Endothelial cell of umbilical vein (primary cell): ENCODE data around the gene FOXJ3. TPM values are rescaled to one million over a fixed set of nuclear protein-coding genes. Genes with fewer than 3 reads are reported as not detected.
A peak's percentile ranks its signal among the peaks of the same experiment; 100 is the strongest.

Source experiments
- BruUV-seq: library from RNA; stranded (reverse); fragments of 400-500 nt; replicated peaks from 2 replicates; lab custom pipeline; 2021; lab: Mats Ljungman, UMichigan
- CTCF ChIA-PET: fragments of 300-600, 350-600 bp; sonication (Branson Sonifier 250); formaldehyde crosslinking; loops from one replicate; lab custom pipeline; 2021; ENCODE audit warnings: antibody characterized with exemption, inconsistent platforms; lab: Charles Lee
- POLR2A ChIA-PET: fragments of 300-600, 350-600 bp; sonication (Branson Sonifier 250); formaldehyde crosslinking; loops from one replicate; lab custom pipeline; 2021; ENCODE audit warnings: antibody characterized with exemption, inconsistent platforms; lab: Charles Lee
- DNase-seq: peaks from one replicate; pipeline ENCODE4 v3.0.0-alpha.2; 2011; ENCODE audit warnings: low read depth, low spot score
- FAIRE-seq: peaks from 2 replicates; lab custom pipeline; 2011; peaks lifted over from hg19 to GRCh38; lab: Jason Lieb, UNC
- H2AFZ ChIP-seq: 2 replicates; pipeline ENCODE4 v1.6.0; 2012; ENCODE audit warnings: low read depth, low read length, control low read depth, inconsistent platforms
- H3K27ac ChIP-seq: 2 replicates; pipeline ENCODE4 v1.5.1; 2011; ENCODE audit warnings: low read depth, mild to moderate bottlenecking, control low read depth, low read length, moderate library complexity; ENCODE audit not compliant: insufficient read depth
- H3K27me3 ChIP-seq, 2 experiments: 2 replicates each; pipeline versions ENCODE4 v1.6.0 to v1.6.1; 2011; ENCODE audit warnings: low read length in 2 of 2, mixed read lengths in 1 of 2; ENCODE audit not compliant: control insufficient read depth in 2 of 2, insufficient read depth in 2 of 2
- H3K36me3 ChIP-seq, 2 experiments: 2 replicates in 1 of 2; 3 replicates in 1 of 2; pipeline ENCODE4 v1.5.1; 2011; ENCODE audit warnings: low read length in 2 of 2, mild to moderate bottlenecking in 1 of 2, moderate library complexity in 1 of 2; ENCODE audit not compliant: control insufficient read depth in 2 of 2, insufficient read depth in 2 of 2; ENCODE audit errors: extremely low read depth in 1 of 2
- H3K4me1 ChIP-seq: 3 replicates; pipeline ENCODE4 v1.5.1; 2011; ENCODE audit warnings: mild to moderate bottlenecking, low read length; ENCODE audit not compliant: control insufficient read depth, insufficient read depth; ENCODE audit errors: extremely low read depth
- H3K4me2 ChIP-seq: 2 replicates; pipeline ENCODE4 v1.6.1; 2011; ENCODE audit warnings: low read length, control low read depth, mixed read lengths; ENCODE audit not compliant: insufficient read depth
- H3K4me3 ChIP-seq, 3 experiments: fragments of 200-600 bp in 1 of 3; sonication (generic), shearing (Covaris generic) in 1 of 3; replicated peaks in 1 of 3; 2 replicates each; pipeline ENCODE4 v1.5.1; 2011 to 2016; ENCODE audit warnings: control low read depth in 3 of 3, low read length in 3 of 3, mild to moderate bottlenecking in 2 of 3, inconsistent platforms in 1 of 3, low read depth in 1 of 3, moderate library complexity in 1 of 3; ENCODE audit not compliant: insufficient read depth in 1 of 3
- H3K79me2 ChIP-seq: 2 replicates; pipeline ENCODE4 v1.6.0; 2012; ENCODE audit warnings: low read length, inconsistent platforms; ENCODE audit not compliant: control insufficient read depth, insufficient read depth
- H3K9ac ChIP-seq: replicated peaks from 2 replicates; pipeline ENCODE3; 2011; ENCODE audit warnings: low read length, control low read depth; ENCODE audit not compliant: insufficient read depth; ENCODE audit errors: extremely low read depth
- H3K9me1 ChIP-seq: replicated peaks from 3 replicates; pipeline ENCODE4 v1.6.0; 2011; ENCODE audit warnings: mild to moderate bottlenecking, low read length; ENCODE audit not compliant: control insufficient read depth, insufficient read depth; ENCODE audit errors: extremely low read depth
- H3K9me3 ChIP-seq: replicated peaks from 2 replicates; pipeline ENCODE4 v1.5.1; 2012; ENCODE audit warnings: low read length, inconsistent platforms; ENCODE audit not compliant: control insufficient read depth, insufficient read depth
- H4K20me1 ChIP-seq: replicated peaks from 2 replicates; pipeline ENCODE3; 2011; ENCODE audit warnings: mild to moderate bottlenecking, low read length; ENCODE audit not compliant: control insufficient read depth, insufficient read depth; ENCODE audit errors: extremely low read depth
- CTCF ChIP-seq, 2 donors: IDR thresholded peaks; 1 replicate in 1 of 2; 2 replicates in 1 of 2; pipeline ENCODE4 v1.5.1; 2011; ENCODE audit warnings: low read length in 2 of 2, mild to moderate bottlenecking in 2 of 2, moderate library complexity in 2 of 2, control low read depth in 1 of 2, inconsistent platforms in 1 of 2, low read depth in 1 of 2; ENCODE audit not compliant: insufficient read depth in 1 of 2; ENCODE audit errors: extremely low read depth in 1 of 2
- FOS ChIP-seq: IDR thresholded peaks from 2 replicates; pipeline ENCODE4 v1.6.1; 2011; ENCODE audit warnings: mild to moderate bottlenecking, low read length, moderate library complexity, borderline replicate concordance; ENCODE audit not compliant: insufficient read depth
- GATA2 ChIP-seq: IDR thresholded peaks from 2 replicates; pipeline ENCODE4 v1.7.0; 2011; ENCODE audit warnings: low read depth, mild to moderate bottlenecking, moderate library complexity, mixed read lengths, low read length; ENCODE audit not compliant: insufficient read length, insufficient read depth
- JUN ChIP-seq: IDR thresholded peaks from 2 replicates; pipeline ENCODE4 v1.6.1; 2011; ENCODE audit warnings: borderline replicate concordance, low read depth; ENCODE audit not compliant: insufficient read length, insufficient read depth
- POLR2A ChIP-seq: IDR thresholded peaks from 2 replicates; pipeline ENCODE4 v1.6.1; 2012; ENCODE audit warnings: low read depth, mild to moderate bottlenecking, control low read depth, low read length
- POLR2AphosphoS5 ChIP-seq: IDR thresholded peaks from 2 replicates; pipeline ENCODE4 v1.6.1; 2012; ENCODE audit warnings: low read depth, mild to moderate bottlenecking, control low read depth, low read length, moderate library complexity; ENCODE audit not compliant: insufficient read depth
- dilution Hi-C: fragments of 300-500 bp; cut with MboI; formaldehyde crosslinking; loops from one replicate; pipeline ENCODE4 v1.15.0; 2019; ENCODE audit warnings: low sequenced_read_pairs; ENCODE audit not compliant: extremely low pct_ligation_motif_present
- intact Hi-C: fragments of 100-400 bp; cut with micrococcal nuclease; formaldehyde crosslinking; loops from one replicate; pipeline ENCODE4 v1.10.0; 2022
- polyA plus RNA-seq, 4 experiments: library from polyadenylated mRNA; depleted of rRNA in 3 of 4; stranded (reverse) in 3 of 4; unstranded in 1 of 4; fragments of >200 nt; gene quantifications; 2 replicates each; pipeline versions ENCODE4 v1.2.1 to v1.2.3, GENCODE V29; 2011 to 2012; ENCODE audit warnings: missing spikeins in 1 of 4
- total RNA-seq: library from RNA; stranded (reverse); gene quantifications from 2 replicates; pipeline ENCODE4 v1.2.3, GENCODE V29; 2021

FOXJ3 gene
- total and polyA plus RNA-seq, 2 donors (not counting 3 experiments of a cell fraction or from before 2014, with no cell fraction given) = 34.7 to 38.8 TPM

GRCh38 chr1:42177541-42177981, 157.5 kb downstream of the FOXJ3 start:
- Histone ChIP-seq H2AFZ (no peak overlapping the region), H3K9me3 (no peaks in the 10 kb centered on the region), H4K20me1 (no peaks in the 10 kb centered on the region), H3K27ac (peak overlapping the region; percentile 20), H3K4me3 (no peak overlapping the region), H3K27me3 (no peaks in the 10 kb centered on the region), H3K9me1 (no peaks in the 10 kb centered on the region), H3K4me1 (peaks cover 14% of the 10 kb centered on the region), H3K79me2 (no peaks in the 10 kb centered on the region), H3K36me3 (no peaks in the 10 kb centered on the region), H3K4me2 (peak overlapping the region; percentile 25), H3K9ac (no peak overlapping the region)
- POLR2A ChIA-PET = no interaction called here
- intact Hi-C loops = loop anchor here (1.0 to 10.0 kb wide), 2 partner anchors 157 to 477 kb away; partner anchors contain the start of gene PPIH
- dilution Hi-C loops = no loop called here
- FAIRE-seq (peak; percentile 88), DNase-seq (peak; percentile 92)
- no peak for TF ChIP-seq CTCF (IDR thresholded peaks at IDR 0.05; ENCODE audit: extremely low read depth in 1 of 2, insufficient read depth in 1 of 2, low read depth in 1 of 2, low read length in 2 of 2)
- TF ChIP-seq POLR2A = no peak
- no peak for TF ChIP-seq GATA2
- peak; percentile 73 for TF ChIP-seq FOS
- TF ChIP-seq POLR2AphosphoS5 = no peak
- TF ChIP-seq JUN = no peak
- TSS peak; percentile 11 for BruUV-seq
- CTCF ChIA-PET = interaction anchor here (0.8 to 3.0 kb wide), 10 partner anchors 15 to 366 kb away, joined by 3 to 19 read pairs (median 4); partner anchors contain the start of gene FOXJ3
